Panc1 (cell line): ENCODE results near the gene RUVBL1.

Source experiments
- CTCF ChIP-seq: fragments of 450-650 bp; IDR thresholded peaks from 2 replicates; pipeline ENCODE4 v1.5.1; 2017; ENCODE audit warnings: mild to moderate bottlenecking
- POLR2AphosphoS5 ChIP-seq: IDR thresholded peaks from 2 replicates; pipeline ENCODE4 v1.6.1; 2012; ENCODE audit warnings: mild to moderate bottlenecking, low read depth, low read length, moderate library complexity
- TF ChIP-seq, protein P1 (sequence below), 2 experiments: IDR thresholded peaks; 2 replicates each; pipeline ENCODE4 v1.6.1; 2011 to 2012; ENCODE audit warnings: low read depth in 2 of 2, control low read depth in 1 of 2, low read length in 1 of 2, mild to moderate bottlenecking in 1 of 2, moderate library complexity in 1 of 2; ENCODE audit not compliant: insufficient read depth in 1 of 2

DNA sequence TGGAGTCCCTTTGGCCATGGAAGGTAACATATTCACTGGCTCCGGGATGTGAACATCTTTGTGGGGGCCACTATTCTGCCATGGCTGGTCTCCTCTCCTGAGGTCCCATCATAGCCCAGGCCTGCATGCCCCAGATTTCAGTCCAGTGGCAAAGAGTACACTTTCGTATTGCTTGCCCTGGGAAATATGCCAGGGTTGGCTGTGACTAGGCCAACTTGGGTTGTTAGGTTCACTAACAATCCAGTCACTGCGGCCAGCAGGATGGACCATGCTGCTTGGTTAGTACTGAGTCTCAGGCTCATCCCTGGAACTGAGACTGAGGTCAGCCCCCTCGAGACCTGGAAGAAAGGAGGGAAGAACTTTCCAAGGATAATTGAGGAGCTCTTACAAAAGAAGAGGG lies 19.9 kb upstream of the RUVBL1 start:
- TF ChIP-seq, protein P1, sequence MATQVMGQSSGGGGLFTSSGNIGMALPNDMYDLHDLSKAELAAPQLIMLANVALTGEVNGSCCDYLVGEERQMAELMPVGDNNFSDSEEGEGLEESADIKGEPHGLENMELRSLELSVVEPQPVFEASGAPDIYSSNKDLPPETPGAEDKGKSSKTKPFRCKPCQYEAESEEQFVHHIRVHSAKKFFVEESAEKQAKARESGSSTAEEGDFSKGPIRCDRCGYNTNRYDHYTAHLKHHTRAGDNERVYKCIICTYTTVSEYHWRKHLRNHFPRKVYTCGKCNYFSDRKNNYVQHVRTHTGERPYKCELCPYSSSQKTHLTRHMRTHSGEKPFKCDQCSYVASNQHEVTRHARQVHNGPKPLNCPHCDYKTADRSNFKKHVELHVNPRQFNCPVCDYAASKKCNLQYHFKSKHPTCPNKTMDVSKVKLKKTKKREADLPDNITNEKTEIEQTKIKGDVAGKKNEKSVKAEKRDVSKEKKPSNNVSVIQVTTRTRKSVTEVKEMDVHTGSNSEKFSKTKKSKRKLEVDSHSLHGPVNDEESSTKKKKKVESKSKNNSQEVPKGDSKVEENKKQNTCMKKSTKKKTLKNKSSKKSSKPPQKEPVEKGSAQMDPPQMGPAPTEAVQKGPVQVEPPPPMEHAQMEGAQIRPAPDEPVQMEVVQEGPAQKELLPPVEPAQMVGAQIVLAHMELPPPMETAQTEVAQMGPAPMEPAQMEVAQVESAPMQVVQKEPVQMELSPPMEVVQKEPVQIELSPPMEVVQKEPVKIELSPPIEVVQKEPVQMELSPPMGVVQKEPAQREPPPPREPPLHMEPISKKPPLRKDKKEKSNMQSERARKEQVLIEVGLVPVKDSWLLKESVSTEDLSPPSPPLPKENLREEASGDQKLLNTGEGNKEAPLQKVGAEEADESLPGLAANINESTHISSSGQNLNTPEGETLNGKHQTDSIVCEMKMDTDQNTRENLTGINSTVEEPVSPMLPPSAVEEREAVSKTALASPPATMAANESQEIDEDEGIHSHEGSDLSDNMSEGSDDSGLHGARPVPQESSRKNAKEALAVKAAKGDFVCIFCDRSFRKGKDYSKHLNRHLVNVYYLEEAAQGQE (IDR thresholded peaks at IDR 0.05; ENCODE audit: insufficient read depth in 1 of 2, low read depth in 2 of 2, low read length in 1 of 2), result no peak
- TF ChIP-seq CTCF (no peak), POLR2AphosphoS5 (no peak)
